GM12878 (cell line): ENCODE measurements around the gene F13A1. TPM values are rescaled to one million over a fixed set of nuclear protein-coding genes. Genes with fewer than 3 reads are reported as not detected.

Experiments used
- ATAC-seq: fragments of 200-7000 bp; cut with Tn5 transposase; 3 replicates; pipeline ENCODE4 v1.9.1; 2020; ENCODE audit warnings: mild to moderate bottlenecking, moderate library complexity
- BruUV-seq: library from RNA; stranded (reverse); fragments of 400-500 nt; replicated peaks from 2 replicates; lab custom pipeline; 2021; lab: Mats Ljungman, UMichigan
- CTCF ChIA-PET: fragments of 300-600 bp; sonication (Branson Sonifier 250); formaldehyde crosslinking; extraction: SDS; loops from one replicate; lab custom pipeline; 2021; ENCODE audit warnings: inconsistent platforms; lab: Yijun Ruan, JAX
- POLR2A ChIA-PET: fragments of 350-600 bp; formaldehyde crosslinking; extraction: SDS; loops from one replicate; lab custom pipeline; 2021; ENCODE audit warnings: inconsistent platforms; lab: Charles Lee
- RAD21 ChIA-PET: fragments of 300-600 bp; sonication (Branson Sonifier 250); formaldehyde crosslinking; loops from one replicate; lab custom pipeline; 2023; ENCODE audit warnings: antibody characterized with exemption; ENCODE audit not compliant: unreplicated experiment; lab: Charles Lee
- SMC1A ChIA-PET: fragments of 300-600 bp; sonication (Branson Sonifier 250); formaldehyde crosslinking; loops from one replicate; lab custom pipeline; 2023; ENCODE audit not compliant: unreplicated experiment, uncharacterized antibody; lab: Charles Lee
- DNase-seq: peaks from one replicate; pipeline ENCODE4 v3.0.0-alpha.2; 2011; ENCODE audit warnings: low read depth, low spot score
- FAIRE-seq: peaks from 3 replicates; lab custom pipeline; 2011; peaks lifted over from hg19 to GRCh38; lab: Jason Lieb, UNC
- H2AFZ ChIP-seq: 2 replicates; pipeline ENCODE4 v1.6.0; 2011; ENCODE audit warnings: low read depth, low read length, control low read depth; ENCODE audit not compliant: control insufficient read depth
- H3K27ac ChIP-seq: 2 replicates; pipeline ENCODE4 v1.5.1; 2011; ENCODE audit warnings: control low read depth; ENCODE audit not compliant: control insufficient read depth, insufficient read depth
- H3K27me3 ChIP-seq, 2 experiments: replicated peaks in 1 of 2; 2 replicates each; pipeline versions ENCODE4 v1.6.0 to v1.6.1; 2011; ENCODE audit warnings: low read length in 1 of 2; ENCODE audit not compliant: control insufficient read depth in 2 of 2, insufficient read depth in 2 of 2
- H3K36me3 ChIP-seq, 2 experiments: 2 replicates each; pipeline ENCODE4 v1.5.1; 2011; ENCODE audit warnings: low read length in 1 of 2; ENCODE audit not compliant: control insufficient read depth in 2 of 2, insufficient read depth in 2 of 2
- H3K4me1 ChIP-seq: 2 replicates; pipeline ENCODE4 v1.6.1; 2011; ENCODE audit warnings: mild to moderate bottlenecking, low read length, moderate library complexity, mixed read lengths; ENCODE audit not compliant: control insufficient read depth, insufficient read depth
- H3K4me2 ChIP-seq: 2 replicates; pipeline ENCODE4 v1.6.0; 2011; ENCODE audit warnings: control low read depth; ENCODE audit not compliant: control insufficient read depth, insufficient read depth
- H3K4me3 ChIP-seq: fragments of 200-600 bp; sonication (generic); 2 replicates; pipeline ENCODE4 v1.5.1; 2016
- H3K79me2 ChIP-seq: 2 replicates; pipeline ENCODE4 v1.6.0; 2011; ENCODE audit warnings: low read length; ENCODE audit not compliant: control insufficient read depth, insufficient read depth
- H3K9ac ChIP-seq: 2 replicates; pipeline ENCODE4 v1.8.0; 2011; ENCODE audit warnings: low read length, control low read depth, mixed read lengths; ENCODE audit not compliant: control insufficient read depth, insufficient read depth
- H3K9me3 ChIP-seq: replicated peaks from 3 replicates; pipeline ENCODE4 v1.5.1; 2011; ENCODE audit warnings: mild to moderate bottlenecking, low read length; ENCODE audit not compliant: control insufficient read depth, insufficient read depth
- H4K20me1 ChIP-seq: 2 replicates; pipeline ENCODE4 v1.6.0; 2011; ENCODE audit not compliant: control insufficient read depth, insufficient read depth
- BACH1 ChIP-seq: fragments of 450-650 bp; IDR thresholded peaks from 2 replicates; pipeline ENCODE4 v1.6.1; 2017; ENCODE audit warnings: mild to moderate bottlenecking, borderline replicate concordance
- CBX5 ChIP-seq: sonication (generic); IDR thresholded peaks from 2 replicates; pipeline ENCODE4 v1.6.1; 2016; ENCODE audit warnings: low read depth, moderate library complexity, mild to moderate bottlenecking, inconsistent platforms
- SRF ChIP-seq, 2 experiments: IDR thresholded peaks; 2 replicates each; pipeline ENCODE4 v1.6.1; 2011; ENCODE audit warnings: low read depth in 2 of 2, low read length in 2 of 2, mild to moderate bottlenecking in 1 of 2, moderate library complexity in 1 of 2
- WGBS: methylation state at CpG from one replicate; pipeline ENCODE4 v1.1.6; 2016; ENCODE audit warnings: low lambda C conversion rate; ENCODE audit not compliant: insufficient replicate concordance, insufficient coverage; ENCODE audit errors: missing lambda C conversion rate; 5-methylcytosine and 5-hydroxymethylcytosine counted together
- in situ Hi-C: fragments of 300-500 bp; cut with MboI; formaldehyde crosslinking; loops from 9 replicates; pipeline ENCODE4 v1.14.3; 2018; ENCODE audit warnings: mixed read lengths
- intact Hi-C: fragments of 100-400 bp; cut with micrococcal nuclease; formaldehyde crosslinking; loops from one replicate; pipeline ENCODE4 v1.14.2; 2022; ENCODE audit not compliant: unreplicated experiment
- polyA plus RNA-seq, 11 experiments: library from polyadenylated mRNA; depleted of rRNA in 4 of 11; unstranded in 6 of 11; stranded (reverse) in 5 of 11; fragments of >200 nt; fragmentation: Nextera tagmentation in 4 of 11; fragmentation: Illumina TruSeq in 1 of 11; extraction: Ambion mirVana in 4 of 11; extraction: Trizol in 1 of 11; gene quantifications; 1 replicate in 1 of 11; 2 replicates in 10 of 11; pipeline versions ENCODE4 v1.2.1 to v1.2.3, GENCODE V29; 2011 to 2016; ENCODE audit warnings: inconsistent platforms in 2 of 11, missing spikeins in 2 of 11, low read depth in 1 of 11
- total RNA-seq, 4 experiments: library from RNA; depleted of rRNA in 3 of 4; stranded (reverse); fragments of >200 nt in 3 of 4; fragmentation: Illumina TruSeq in 1 of 4; extraction: Trizol in 1 of 4; gene quantifications; 2 replicates each; pipeline versions ENCODE4 v1.2.1 to v1.2.3, GENCODE V29; 2013 to 2021
- TF ChIP-seq, protein P1 (sequence below): fragments of 450-650 bp; IDR thresholded peaks from 2 replicates; pipeline ENCODE4 v1.6.1; 2017; ENCODE audit warnings: mild to moderate bottlenecking, moderate library complexity
- TF ChIP-seq, protein P2 (sequence below): fragments of 150-350 bp; IDR thresholded peaks from 2 replicates; pipeline ENCODE4 v1.6.1; 2014; ENCODE audit warnings: mild to moderate bottlenecking, low read depth, low read length

The F13A1 gene
- total and polyA plus RNA-seq, 10 of the 15 experiments (the other 5 are each of a cell fraction or from before 2014, with no cell fraction given) = 0.48 to 1.8 (median 1.0) TPM

DNA sequence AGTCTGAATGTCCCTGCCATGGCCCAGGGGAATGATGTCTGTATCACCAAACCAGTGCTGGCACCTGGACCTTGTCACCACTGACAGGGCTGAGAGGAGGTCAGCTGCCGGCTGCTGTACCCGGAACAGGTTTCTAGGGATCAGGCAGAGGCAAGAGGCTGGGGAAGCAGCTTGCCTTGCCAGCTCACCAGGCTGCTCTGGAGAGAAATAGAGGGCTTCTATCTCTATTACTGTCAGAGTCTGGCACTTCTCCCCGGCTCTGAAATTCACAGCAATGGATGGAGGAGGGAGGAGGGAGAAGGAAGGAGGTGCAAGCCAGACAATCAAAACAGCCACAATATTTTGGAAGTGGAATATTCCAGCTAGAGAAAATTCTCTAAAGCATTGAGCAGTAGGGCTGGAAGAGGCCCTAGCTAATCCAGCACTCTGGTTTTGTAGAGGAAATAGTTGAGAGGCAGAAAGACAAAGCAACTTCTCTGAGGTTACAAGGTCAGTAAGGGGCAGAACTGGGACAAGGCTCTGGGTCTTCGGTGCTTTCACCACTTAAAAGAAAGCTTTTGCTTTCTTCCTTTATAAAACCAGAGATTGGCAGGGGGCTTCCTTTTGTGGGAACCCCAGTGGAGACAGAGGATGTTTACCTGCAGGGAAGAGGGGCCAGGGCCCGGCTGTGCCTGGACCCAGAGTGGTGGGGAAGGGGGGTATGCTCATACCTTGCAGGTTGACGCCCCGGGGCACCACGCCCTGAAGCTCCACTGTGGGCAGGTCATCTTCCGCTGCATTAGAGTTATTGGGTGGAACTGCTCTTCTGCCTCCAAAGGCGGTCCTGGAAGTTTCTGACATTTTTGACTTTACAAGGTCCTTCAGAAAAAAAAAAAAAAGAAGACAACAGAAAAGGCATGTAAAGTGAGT lies 2.4 kb downstream of the F13A1 start:
- intact Hi-C loops (loop anchor here (5.0 kb wide), 4 partner anchors 74 to 261 kb away; no protein-coding TSS in a partner anchor), in situ Hi-C loops (no loop called here)
- DNase-seq (no peak), FAIRE-seq (no peak), ATAC-seq (peak; percentile 9; the same call in 2 of the 3 replicates)
- Histone ChIP-seq H3K36me3 (no peaks in the 10 kb centered on the region), H3K9me3 (no peaks in the 10 kb centered on the region), H3K4me2 (no peak overlapping the region), H3K27ac (no peak overlapping the region), H3K4me1 (peaks cover 15% of the 10 kb centered on the region), H3K27me3 (peaks cover 0 to 4% of the 10 kb centered on the region in 2 experiments; a peak in 2 of 4 replicates), H3K79me2 (no peaks in the 10 kb centered on the region), H4K20me1 (no peaks in the 10 kb centered on the region), H3K4me3 (no peak overlapping the region), H3K9ac (no peak overlapping the region), H2AFZ (no peak overlapping the region)
- POLR2A ChIA-PET = interaction anchor here (0.7 to 0.9 kb wide), 2 partner anchors 13 to 14 kb away, joined by 3 to 4 read pairs; no protein-coding TSS in a partner anchor
- SMC1A ChIA-PET = interaction anchor here (0.6 to 4.4 kb wide), 14 partner anchors 10 to 229 kb away, joined by 3 to 29 read pairs (median 4); no protein-coding TSS in a partner anchor
- BruUV-seq = no TSS peak
- CTCF ChIA-PET = interaction anchor here (0.8 to 1.8 kb wide), 9 partner anchors 9 to 239 kb away, joined by 3 to 8 read pairs (median 4); no protein-coding TSS in a partner anchor
- TF ChIP-seq CBX5 (no peak), BACH1 (no peak), SRF (IDR thresholded peaks at IDR 0.05; ENCODE audit: low read depth in 2 of 2, low read length in 2 of 2) (no peak)
- TF ChIP-seq, protein P1, sequence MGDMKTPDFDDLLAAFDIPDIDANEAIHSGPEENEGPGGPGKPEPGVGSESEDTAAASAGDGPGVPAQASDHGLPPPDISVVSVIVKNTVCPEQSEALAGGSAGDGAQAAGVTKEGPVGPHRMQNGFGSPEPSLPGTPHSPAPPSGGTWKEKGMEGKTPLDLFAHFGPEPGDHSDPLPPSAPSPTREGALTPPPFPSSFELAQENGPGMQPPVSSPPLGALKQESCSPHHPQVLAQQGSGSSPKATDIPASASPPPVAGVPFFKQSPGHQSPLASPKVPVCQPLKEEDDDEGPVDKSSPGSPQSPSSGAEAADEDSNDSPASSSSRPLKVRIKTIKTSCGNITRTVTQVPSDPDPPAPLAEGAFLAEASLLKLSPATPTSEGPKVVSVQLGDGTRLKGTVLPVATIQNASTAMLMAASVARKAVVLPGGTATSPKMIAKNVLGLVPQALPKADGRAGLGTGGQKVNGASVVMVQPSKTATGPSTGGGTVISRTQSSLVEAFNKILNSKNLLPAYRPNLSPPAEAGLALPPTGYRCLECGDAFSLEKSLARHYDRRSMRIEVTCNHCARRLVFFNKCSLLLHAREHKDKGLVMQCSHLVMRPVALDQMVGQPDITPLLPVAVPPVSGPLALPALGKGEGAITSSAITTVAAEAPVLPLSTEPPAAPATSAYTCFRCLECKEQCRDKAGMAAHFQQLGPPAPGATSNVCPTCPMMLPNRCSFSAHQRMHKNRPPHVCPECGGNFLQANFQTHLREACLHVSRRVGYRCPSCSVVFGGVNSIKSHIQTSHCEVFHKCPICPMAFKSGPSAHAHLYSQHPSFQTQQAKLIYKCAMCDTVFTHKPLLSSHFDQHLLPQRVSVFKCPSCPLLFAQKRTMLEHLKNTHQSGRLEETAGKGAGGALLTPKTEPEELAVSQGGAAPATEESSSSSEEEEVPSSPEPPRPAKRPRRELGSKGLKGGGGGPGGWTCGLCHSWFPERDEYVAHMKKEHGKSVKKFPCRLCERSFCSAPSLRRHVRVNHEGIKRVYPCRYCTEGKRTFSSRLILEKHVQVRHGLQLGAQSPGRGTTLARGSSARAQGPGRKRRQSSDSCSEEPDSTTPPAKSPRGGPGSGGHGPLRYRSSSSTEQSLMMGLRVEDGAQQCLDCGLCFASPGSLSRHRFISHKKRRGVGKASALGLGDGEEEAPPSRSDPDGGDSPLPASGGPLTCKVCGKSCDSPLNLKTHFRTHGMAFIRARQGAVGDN = no peak
- TF ChIP-seq, protein P2, sequence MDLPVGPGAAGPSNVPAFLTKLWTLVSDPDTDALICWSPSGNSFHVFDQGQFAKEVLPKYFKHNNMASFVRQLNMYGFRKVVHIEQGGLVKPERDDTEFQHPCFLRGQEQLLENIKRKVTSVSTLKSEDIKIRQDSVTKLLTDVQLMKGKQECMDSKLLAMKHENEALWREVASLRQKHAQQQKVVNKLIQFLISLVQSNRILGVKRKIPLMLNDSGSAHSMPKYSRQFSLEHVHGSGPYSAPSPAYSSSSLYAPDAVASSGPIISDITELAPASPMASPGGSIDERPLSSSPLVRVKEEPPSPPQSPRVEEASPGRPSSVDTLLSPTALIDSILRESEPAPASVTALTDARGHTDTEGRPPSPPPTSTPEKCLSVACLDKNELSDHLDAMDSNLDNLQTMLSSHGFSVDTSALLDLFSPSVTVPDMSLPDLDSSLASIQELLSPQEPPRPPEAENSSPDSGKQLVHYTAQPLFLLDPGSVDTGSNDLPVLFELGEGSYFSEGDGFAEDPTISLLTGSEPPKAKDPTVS = no peak
- RAD21 ChIA-PET = interaction anchor here (1.0 to 2.0 kb wide), 8 partner anchors 12 to 229 kb away, joined by 3 to 14 read pairs (median 8); no protein-coding TSS in a partner anchor
- 36% methylated on average over 8 of the region's 10 CpGs for WGBS
